IMR-90 (cell line): Measurements from ENCODE around the gene DAND5. TPM values are rescaled to one million over a fixed set of nuclear protein-coding genes. Genes with fewer than 3 reads are reported as not detected.

Experiments
- ATAC-seq: fragments of 200-7000 bp; cut with Tn5 transposase; 2 replicates; pipeline ENCODE4 v1.9.1; 2020; ENCODE audit warnings: low read depth, mild to moderate bottlenecking, moderate library complexity
- BruUV-seq: library from RNA; stranded (reverse); fragments of 400-500 nt; replicated peaks from 2 replicates; lab custom pipeline; 2021; lab: Mats Ljungman, UMichigan
- CTCF ChIA-PET: fragments of 300-600 bp; formaldehyde crosslinking; extraction: SDS; loops from one replicate; lab custom pipeline; 2021; ENCODE audit warnings: antibody characterized with exemption; lab: Yijun Ruan, JAX
- POLR2A ChIA-PET: fragments of 300-600 bp; sonication (Branson Sonifier 250); formaldehyde crosslinking; loops from one replicate; lab custom pipeline; 2022; ENCODE audit warnings: antibody characterized with exemption; ENCODE audit not compliant: unreplicated experiment; lab: Charles Lee
- DNase-seq: peaks from one replicate; pipeline ENCODE4 v3.0.0; 2013
- H2AFZ ChIP-seq: replicated peaks from 2 replicates; pipeline ENCODE3; 2013; ENCODE audit warnings: low read length, mild to moderate bottlenecking; ENCODE audit not compliant: poor library complexity
- H2AK5ac ChIP-seq: 2 replicates; pipeline ENCODE4 v1.6.1; 2013; ENCODE audit warnings: low read depth, low read length, inconsistent platforms
- H2AK9ac ChIP-seq: replicated peaks from 2 replicates; pipeline ENCODE3; 2013; ENCODE audit warnings: mild to moderate bottlenecking, low read depth, low read length, moderate library complexity; ENCODE audit not compliant: poor library complexity
- H2BK120ac ChIP-seq: 2 replicates; pipeline ENCODE4 v1.6.1; 2013; ENCODE audit warnings: low read depth, low read length, inconsistent platforms
- H2BK15ac ChIP-seq: 3 replicates; pipeline ENCODE4 v1.6.1; 2013; ENCODE audit warnings: low read depth, low read length, inconsistent platforms
- H2BK20ac ChIP-seq: 2 replicates; pipeline ENCODE4 v1.6.1; 2013; ENCODE audit warnings: low read depth, mild to moderate bottlenecking, inconsistent platforms, low read length, moderate library complexity
- H2BK5ac ChIP-seq: 2 replicates; pipeline ENCODE4 v1.6.1; 2013; ENCODE audit warnings: mild to moderate bottlenecking, low read depth, low read length, inconsistent platforms; ENCODE audit not compliant: poor library complexity, severe bottlenecking
- H3K14ac ChIP-seq: replicated peaks from 2 replicates; pipeline ENCODE4 v1.6.1; 2013; ENCODE audit warnings: low read depth, low read length, inconsistent platforms
- H3K18ac ChIP-seq: 2 replicates; pipeline ENCODE4 v1.6.1; 2013; ENCODE audit warnings: low read depth, low read length, control low read depth
- H3K23ac ChIP-seq: 2 replicates; pipeline ENCODE4 v1.6.1; 2013; ENCODE audit warnings: low read depth, low read length, inconsistent platforms
- H3K27ac ChIP-seq: 2 replicates; pipeline ENCODE4 v1.5.1; 2013; ENCODE audit warnings: mild to moderate bottlenecking, control low read depth, low read length; ENCODE audit not compliant: insufficient read depth
- H3K27me3 ChIP-seq: 2 replicates; pipeline ENCODE4 v1.6.1; 2013; ENCODE audit warnings: low read length; ENCODE audit not compliant: control insufficient read depth, insufficient read depth
- H3K36me3 ChIP-seq: 2 replicates; pipeline ENCODE4 v1.6.1; 2013; ENCODE audit warnings: low read length, mixed read lengths; ENCODE audit not compliant: control insufficient read depth, insufficient read depth
- H3K4ac ChIP-seq: 2 replicates; pipeline ENCODE4 v1.6.1; 2013; ENCODE audit warnings: low read depth, low read length, inconsistent platforms
- H3K4me1 ChIP-seq: 2 replicates; pipeline ENCODE4 v1.6.1; 2013; ENCODE audit warnings: low read length, mixed read lengths; ENCODE audit not compliant: control insufficient read depth, insufficient read depth
- H3K4me2 ChIP-seq: 2 replicates; pipeline ENCODE4 v1.6.1; 2013; ENCODE audit warnings: low read depth, mild to moderate bottlenecking, control low read depth, low read length, moderate library complexity
- H3K4me3 ChIP-seq: 2 replicates; pipeline ENCODE4 v1.5.1; 2013; ENCODE audit warnings: low read depth, mild to moderate bottlenecking, control low read depth, low read length, moderate library complexity; ENCODE audit not compliant: insufficient read depth
- H3K56ac ChIP-seq: 2 replicates; pipeline ENCODE4 v1.6.1; 2013; ENCODE audit warnings: low read length, inconsistent platforms; ENCODE audit not compliant: insufficient read depth; ENCODE audit errors: extremely low read depth
- H3K79me1 ChIP-seq, 2 experiments: 2 replicates each; pipeline ENCODE4 v1.6.1; 2013; ENCODE audit warnings: low read length in 2 of 2, inconsistent platforms in 1 of 2, low read depth in 1 of 2
- H3K9ac ChIP-seq: 2 replicates; pipeline ENCODE4 v1.6.1; 2013; ENCODE audit warnings: low read depth, low read length, control low read depth
- H3K9me1 ChIP-seq: 2 replicates; pipeline ENCODE4 v1.6.1; 2013; ENCODE audit warnings: low read length, inconsistent platforms; ENCODE audit not compliant: insufficient read depth
- H3K9me3 ChIP-seq: 2 replicates; pipeline ENCODE4 v1.6.1; 2013; ENCODE audit warnings: low read length; ENCODE audit not compliant: control insufficient read depth, insufficient read depth
- H4K20me1 ChIP-seq: 2 replicates; pipeline ENCODE4 v1.6.1; 2013; ENCODE audit warnings: low read length, inconsistent platforms; ENCODE audit not compliant: insufficient read depth
- H4K5ac ChIP-seq: 2 replicates; pipeline ENCODE4 v1.6.1; 2013; ENCODE audit warnings: mild to moderate bottlenecking, low read depth, low read length, control low read depth
- H4K8ac ChIP-seq, 2 experiments: 2 replicates each; pipeline ENCODE4 v1.6.1; 2013; ENCODE audit warnings: low read depth in 2 of 2, low read length in 2 of 2, control low read depth in 1 of 2, inconsistent platforms in 1 of 2
- H4K91ac ChIP-seq: 2 replicates; pipeline ENCODE4 v1.6.1; 2013; ENCODE audit warnings: low read depth, low read length, inconsistent platforms; ENCODE audit not compliant: insufficient read depth
- BHLHE40 ChIP-seq: fragments of 150-350 bp; IDR thresholded peaks from 2 replicates; pipeline ENCODE4 v1.6.1; 2016; ENCODE audit warnings: mild to moderate bottlenecking, low read depth, low read length
- CEBPB ChIP-seq: IDR thresholded peaks from 2 replicates; pipeline ENCODE4 v1.6.1; 2012; ENCODE audit warnings: low read depth, low read length, improper control_type of control experiment
- CHD1 ChIP-seq: IDR thresholded peaks from 2 replicates; pipeline ENCODE4 v1.6.1; 2012; ENCODE audit warnings: low read depth, low read length, improper control_type of control experiment
- CTCF ChIP-seq: conservative IDR thresholded peaks from 2 replicates; pipeline ENCODE4 v1.5.1; 2012; ENCODE audit warnings: mild to moderate bottlenecking, low read depth, low read length, improper control_type of control experiment
- ELK1 ChIP-seq: fragments of 150-350 bp; IDR thresholded peaks from 2 replicates; pipeline ENCODE4 v1.6.1; 2016; ENCODE audit warnings: low read depth, mild to moderate bottlenecking, low read length, moderate library complexity, borderline replicate concordance
- FOS ChIP-seq: fragments of 150-350 bp; IDR thresholded peaks from 2 replicates; pipeline ENCODE4 v1.6.1; 2016; ENCODE audit warnings: low read depth, low read length
- MAFK ChIP-seq: IDR thresholded peaks from 2 replicates; pipeline ENCODE4 v1.6.1; 2012; ENCODE audit warnings: low read depth, low read length, improper control_type of control experiment
- MAZ ChIP-seq: IDR thresholded peaks from 2 replicates; pipeline ENCODE4 v1.6.1; 2012; ENCODE audit warnings: low read depth, mild to moderate bottlenecking, low read length, improper control_type of control experiment, moderate library complexity, borderline replicate concordance
- MXI1 ChIP-seq: IDR thresholded peaks from 2 replicates; pipeline ENCODE4 v1.6.1; 2012; ENCODE audit warnings: low read depth, mild to moderate bottlenecking, low read length, moderate library complexity, borderline replicate concordance
- NFE2L2 ChIP-seq: fragments of 150-350 bp; IDR thresholded peaks from 2 replicates; pipeline ENCODE4 v1.6.1; 2016; ENCODE audit warnings: low read depth, mild to moderate bottlenecking, low read length
- POLR2A ChIP-seq: IDR thresholded peaks from 2 replicates; pipeline ENCODE4 v1.6.1; 2012; ENCODE audit warnings: mild to moderate bottlenecking, low read depth, low read length
- RAD21 ChIP-seq: IDR thresholded peaks from 2 replicates; pipeline ENCODE4 v1.6.1; 2012; ENCODE audit warnings: low read length, improper control_type of control experiment
- RFX5 ChIP-seq: IDR thresholded peaks from 2 replicates; pipeline ENCODE4 v1.8.0; 2012; ENCODE audit warnings: low read depth, mild to moderate bottlenecking, low read length, moderate library complexity
- SMC3 ChIP-seq: fragments of 150-350 bp; IDR thresholded peaks from 2 replicates; pipeline ENCODE4 v1.6.1; 2016; ENCODE audit warnings: low read depth, mild to moderate bottlenecking, antibody characterized with exemption, low read length, moderate library complexity
- USF2 ChIP-seq: fragments of 150-350 bp; IDR thresholded peaks from 2 replicates; pipeline ENCODE4 v1.6.1; 2017; ENCODE audit warnings: mild to moderate bottlenecking, antibody characterized with exemption, low read length, low read depth
- WGBS, 2 experiments: methylation state at CpG; one replicate each; pipeline versions ENCODE4 v1.1.5 to v1.1.7; 2013; ENCODE audit warnings: missing lambda C conversion rate in 2 of 2; ENCODE audit not compliant: insufficient read length in 1 of 2; ENCODE audit errors: extremely low coverage in 2 of 2; 5-methylcytosine and 5-hydroxymethylcytosine counted together
- dilution Hi-C: fragments of 300-500 bp; cut with HindIII; formaldehyde crosslinking; loops from one replicate; pipeline ENCODE4 v1.14.3; 2018; ENCODE audit warnings: low sequenced_read_pairs; ENCODE audit not compliant: unreplicated experiment
- in situ Hi-C: fragments of 300-500 bp; cut with MboI; formaldehyde crosslinking; loops from 3 replicates; pipeline ENCODE4 v1.14.3; 2019; ENCODE audit warnings: low sequenced_read_pairs, inconsistent platforms, mixed read lengths
- intact Hi-C: fragments of 100-400 bp; cut with micrococcal nuclease; formaldehyde crosslinking; loops from 2 replicates; pipeline ENCODE4 v1.10.0; 2022
- polyA plus RNA-seq, 3 experiments: library from polyadenylated mRNA; depleted of rRNA; stranded (reverse); fragments of >200 nt; gene quantifications; 2 replicates each; pipeline ENCODE4 v1.2.3, GENCODE V29; 2012; ENCODE audit warnings: low replicate concordance in 1 of 3
- total RNA-seq: library from RNA; depleted of rRNA; stranded (reverse); fragments of >200 nt; gene quantifications from 2 replicates; pipeline ENCODE4 v1.2.3, GENCODE V29; 2012

DAND5 gene
- total and polyA plus RNA-seq, 2 of the 4 experiments (the other 2 are of a cell fraction), result 0.03 TPM; not detected in 1

GRCh38 chr19:12970070-12970820 lies 869 bp downstream of the DAND5 start:
- no peak overlapping the region for H3K56ac ChIP-seq
- POLR2A ChIA-PET, result no interaction called here
- H2AK9ac ChIP-seq, result no peak overlapping the region
- H4K91ac ChIP-seq, result no peak overlapping the region
- H3K18ac ChIP-seq, result no peak overlapping the region
- no peak overlapping the region for H2BK20ac ChIP-seq
- H3K27ac ChIP-seq, result no peak overlapping the region
- DNase-seq (no peak), ATAC-seq (no peak)
- 91% methylated on average over 4 of the region's 7 CpGs; no CpG with 5 or more reads in 1 of the 2 experiments for whole genome bisulfite sequencing, 2 experiments
- TF ChIP-seq POLR2A (no peak), SMC3 (no peak), CEBPB (no peak), MXI1 (no peak), RAD21 (no peak), ELK1 (no peak), BHLHE40 (no peak), MAFK (no peak), MAZ (no peak), FOS (no peak), CTCF (no peak), USF2 (no peak), NFE2L2 (no peak), CHD1 (no peak), RFX5 (no peak)
- H3K9me3 ChIP-seq, result no peaks in the 10 kb centered on the region
- H2BK15ac ChIP-seq, result no peak overlapping the region
- no peaks in the 10 kb centered on the region for H3K27me3 ChIP-seq
- no peak overlapping the region for H4K8ac ChIP-seq
- H3K4me2 ChIP-seq, result no peak overlapping the region
- H3K4me3 ChIP-seq, result no peak overlapping the region
- H3K14ac ChIP-seq, result no peak overlapping the region
- BruUV-seq, result no TSS peak
- H2AK5ac ChIP-seq, result no peak overlapping the region
- no peaks in the 10 kb centered on the region for H4K20me1 ChIP-seq
- intact Hi-C loops, result no loop called here
- no peaks in the 10 kb centered on the region for H3K9me1 ChIP-seq
- H3K79me1 ChIP-seq, result no peaks in the 10 kb centered on the region; a peak in 1 of 4 replicates
- no peak overlapping the region for H2AFZ ChIP-seq
- in situ Hi-C loops, result loop anchor here (10.0 kb wide), 1 partner anchor 625 kb away; no protein-coding TSS in a partner anchor
- dilution Hi-C loops, result no loop called here
- no peak overlapping the region for H2BK120ac ChIP-seq
- H3K36me3 ChIP-seq, result no peaks in the 10 kb centered on the region
- no peak overlapping the region for H2BK5ac ChIP-seq
- no peak overlapping the region for H3K9ac ChIP-seq
- no peak overlapping the region for H4K5ac ChIP-seq
- CTCF ChIA-PET, result no interaction called here
- H3K4ac ChIP-seq, result no peak overlapping the region
- H3K4me1 ChIP-seq, result peaks cover 2% of the 10 kb centered on the region; the same call in 1 of the 2 replicates
- no peak overlapping the region for H3K23ac ChIP-seq
